Tibial artery (tissue), 4 donors: ENCODE data around the gene MAGOHB.

Source experiments
- DNase-seq, 2 donors: peaks; one replicate each; pipeline ENCODE4 v3.0.0-alpha.2; 2019
- H3K27ac ChIP-seq, 2 donors: fragments of 200-600 bp; sonication (generic) in 1 of 2; 1 replicate in 1 of 2; 2 replicates in 1 of 2; pipeline ENCODE4 v1.5.1; 2018 to 2019; ENCODE audit warnings: mild to moderate bottlenecking in 1 of 2
- H3K27me3 ChIP-seq, 2 donors: fragments of 200-600 bp; sonication (generic) in 1 of 2; one replicate each; pipeline versions ENCODE4 v1.5.1 to v1.6.0; 2016 to 2019
- H3K36me3 ChIP-seq, 3 donors: fragments of 200-600 bp; sonication (generic) in 2 of 3; one replicate each; pipeline ENCODE4 v1.5.1; 2016 to 2019; ENCODE audit warnings: mild to moderate bottlenecking in 2 of 3
- H3K4me1 ChIP-seq, 4 donors: fragments of 200-600 bp; sonication (generic) in 2 of 4; 1 replicate in 3 of 4; 2 replicates in 1 of 4; pipeline ENCODE4 v1.5.1; 2016 to 2019
- H3K4me3 ChIP-seq, 2 donors: fragments of 200-600 bp; sonication (generic) in 1 of 2; 1 replicate in 1 of 2; 2 replicates in 1 of 2; pipeline ENCODE4 v1.5.1; 2018 to 2019; ENCODE audit warnings: mild to moderate bottlenecking in 2 of 2
- H3K9me3 ChIP-seq, 3 donors: fragments of 200-600 bp; sonication (generic) in 1 of 3; one replicate each; pipeline ENCODE4 v1.5.1; 2016 to 2019
- intact Hi-C: fragments of 100-400 bp; cut with DNase I; formaldehyde crosslinking; loops from one replicate; pipeline ENCODE4 v1.15.0; 2023; ENCODE audit warnings: low total_unique reads
- TF ChIP-seq, protein P1 (sequence below), 2 experiments: fragments of 200-600 bp in 1 of 2; fragments of 450-650 bp in 1 of 2; IDR thresholded peaks; one replicate each; pipeline ENCODE4 v1.5.1; 2017 to 2019; ENCODE audit warnings: antibody characterized with exemption in 2 of 2, mild to moderate bottlenecking in 1 of 2, moderate library complexity in 1 of 2

MAGOHB gene

DNA sequence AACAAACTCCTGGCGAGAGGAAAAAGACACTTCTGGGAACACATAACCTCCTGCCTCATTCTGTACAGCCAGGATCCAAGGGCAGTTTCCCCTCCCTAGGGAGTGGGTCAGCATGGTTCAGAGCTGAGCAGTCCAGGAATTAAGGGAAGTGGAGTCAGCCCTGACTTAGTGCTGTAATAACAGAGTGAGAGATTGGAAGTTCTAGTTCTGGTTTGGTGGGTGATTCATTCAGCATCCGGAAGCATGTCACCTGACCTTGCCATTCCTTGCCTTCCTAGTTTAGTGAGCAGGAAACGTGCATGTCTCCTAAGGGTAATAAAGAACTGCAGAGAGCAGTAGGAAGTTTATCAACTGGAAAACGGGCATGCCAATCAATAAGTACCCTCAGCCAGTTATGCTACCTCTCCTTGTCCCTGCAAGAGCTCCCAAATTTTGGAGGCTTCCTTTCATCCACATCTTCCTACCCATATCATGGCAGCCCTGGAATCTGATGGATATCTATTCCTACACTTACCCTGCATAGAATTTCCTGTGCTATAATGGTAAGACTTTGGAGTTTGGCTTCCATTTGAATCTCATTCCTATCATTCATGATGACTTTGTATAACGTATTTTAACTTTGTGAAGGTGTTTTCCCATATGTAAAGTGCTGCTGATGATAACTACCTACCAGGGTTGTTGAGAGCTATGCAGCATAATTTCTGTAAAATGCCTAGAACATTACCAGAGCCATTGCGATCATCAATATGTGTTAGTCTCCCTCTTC, 28.5 kb upstream of the MAGOHB start:
- no peak overlapping the region for H3K27ac ChIP-seq
- H3K4me1 ChIP-seq = no peaks in the 10 kb centered on the region
- H3K4me3 ChIP-seq = no peak overlapping the region
- H3K27me3 ChIP-seq = no peaks in the 10 kb centered on the region
- DNase-seq = no peak
- H3K9me3 ChIP-seq = peaks cover 0 to 13% (median 9%) of the 10 kb centered on the region in 3 donors
- intact Hi-C loops = no loop called here
- H3K36me3 ChIP-seq = no peaks in the 10 kb centered on the region
- TF ChIP-seq, protein P1, sequence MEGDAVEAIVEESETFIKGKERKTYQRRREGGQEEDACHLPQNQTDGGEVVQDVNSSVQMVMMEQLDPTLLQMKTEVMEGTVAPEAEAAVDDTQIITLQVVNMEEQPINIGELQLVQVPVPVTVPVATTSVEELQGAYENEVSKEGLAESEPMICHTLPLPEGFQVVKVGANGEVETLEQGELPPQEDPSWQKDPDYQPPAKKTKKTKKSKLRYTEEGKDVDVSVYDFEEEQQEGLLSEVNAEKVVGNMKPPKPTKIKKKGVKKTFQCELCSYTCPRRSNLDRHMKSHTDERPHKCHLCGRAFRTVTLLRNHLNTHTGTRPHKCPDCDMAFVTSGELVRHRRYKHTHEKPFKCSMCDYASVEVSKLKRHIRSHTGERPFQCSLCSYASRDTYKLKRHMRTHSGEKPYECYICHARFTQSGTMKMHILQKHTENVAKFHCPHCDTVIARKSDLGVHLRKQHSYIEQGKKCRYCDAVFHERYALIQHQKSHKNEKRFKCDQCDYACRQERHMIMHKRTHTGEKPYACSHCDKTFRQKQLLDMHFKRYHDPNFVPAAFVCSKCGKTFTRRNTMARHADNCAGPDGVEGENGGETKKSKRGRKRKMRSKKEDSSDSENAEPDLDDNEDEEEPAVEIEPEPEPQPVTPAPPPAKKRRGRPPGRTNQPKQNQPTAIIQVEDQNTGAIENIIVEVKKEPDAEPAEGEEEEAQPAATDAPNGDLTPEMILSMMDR (IDR thresholded peaks at IDR 0.05) = no peak

DNA sequence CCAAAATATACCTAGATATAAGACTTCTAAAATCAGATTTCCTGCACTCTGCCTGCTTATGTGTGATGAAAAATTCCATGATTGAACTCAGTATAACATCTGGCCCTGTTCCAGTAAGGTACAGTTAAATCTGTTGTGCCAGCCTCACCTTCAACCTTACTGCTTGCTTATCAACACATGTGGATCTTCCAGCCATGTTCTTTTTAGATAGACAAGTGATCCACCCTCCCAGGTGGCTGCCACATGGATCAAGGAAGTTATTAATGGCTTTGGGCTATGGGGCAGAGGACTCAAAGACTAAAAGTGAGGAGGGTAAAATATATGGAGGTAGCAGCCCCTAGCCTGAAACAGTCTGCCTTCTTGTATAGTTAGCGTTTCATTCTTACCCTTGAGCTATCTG, 25.3 kb upstream of the MAGOHB start:
- H3K36me3 ChIP-seq = no peaks in the 10 kb centered on the region
- intact Hi-C loops = no loop called here

DNA sequence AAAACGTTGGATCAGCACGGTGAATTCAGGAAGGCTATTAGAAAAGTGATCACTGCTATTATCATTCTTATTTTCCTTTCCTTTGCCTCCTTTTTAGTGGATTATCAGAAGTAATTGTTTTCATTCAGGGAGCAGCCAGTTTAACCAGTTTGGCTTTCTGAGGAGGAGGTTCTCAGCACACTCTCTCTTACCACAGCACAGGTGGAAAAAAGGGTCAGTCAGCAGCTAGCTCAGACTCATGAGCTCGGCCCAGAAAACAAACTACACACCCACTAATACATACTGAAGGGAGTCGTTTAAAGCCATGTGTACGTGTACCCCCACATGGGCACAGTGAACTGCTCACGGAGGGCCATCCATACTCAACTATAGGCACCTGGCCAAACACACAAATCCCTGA, 23.2 kb upstream of the MAGOHB start:
- TF ChIP-seq, protein P1 (IDR thresholded peaks at IDR 0.05) = no peak
- Histone ChIP-seq H3K27ac (no peak overlapping the region), H3K9me3 (no peaks in the 10 kb centered on the region), H3K36me3 (no peaks in the 10 kb centered on the region), H3K4me1 (no peaks in the 10 kb centered on the region), H3K27me3 (no peaks in the 10 kb centered on the region), H3K4me3 (no peak overlapping the region)
- intact Hi-C loops = no loop called here
- DNase-seq = no peak

More for the DNA sequence above, 25.3 kb upstream of the MAGOHB start:
- Histone ChIP-seq H3K4me1 (no peaks in the 10 kb centered on the region), H3K9me3 (no peaks in the 10 kb centered on the region), H3K4me3 (no peak overlapping the region), H3K27ac (no peak overlapping the region), H3K27me3 (no peaks in the 10 kb centered on the region)
- DNase-seq = no peak
- TF ChIP-seq, protein P1 (IDR thresholded peaks at IDR 0.05) = no peak

DNA sequence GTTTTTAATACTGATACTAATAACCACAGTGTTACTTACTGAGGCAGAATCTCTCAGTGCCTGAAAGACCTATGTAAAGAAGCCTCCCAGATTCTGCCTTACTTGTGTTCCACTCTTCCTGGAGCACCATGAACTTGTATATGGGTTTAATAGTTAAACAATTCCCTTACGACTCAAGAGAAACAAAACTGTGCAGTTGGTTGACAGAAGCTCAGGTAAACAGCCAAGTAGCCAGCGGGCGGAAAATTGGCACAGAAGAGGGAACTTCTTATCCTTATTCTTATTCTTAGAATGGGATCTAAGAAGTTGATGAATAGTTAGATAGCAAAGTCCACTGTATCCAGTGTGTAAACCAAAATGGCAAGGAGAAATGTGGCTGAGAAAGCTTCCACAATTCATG, 22.7 kb upstream of the MAGOHB start:
- Histone ChIP-seq H3K9me3 (no peaks in the 10 kb centered on the region), H3K4me3 (no peak overlapping the region), H3K4me1 (no peaks in the 10 kb centered on the region), H3K36me3 (no peaks in the 10 kb centered on the region), H3K27me3 (no peaks in the 10 kb centered on the region), H3K27ac (no peak overlapping the region)
- TF ChIP-seq, protein P1 (IDR thresholded peaks at IDR 0.05) = no peak
- intact Hi-C loops = no loop called here
- DNase-seq = no peak

DNA sequence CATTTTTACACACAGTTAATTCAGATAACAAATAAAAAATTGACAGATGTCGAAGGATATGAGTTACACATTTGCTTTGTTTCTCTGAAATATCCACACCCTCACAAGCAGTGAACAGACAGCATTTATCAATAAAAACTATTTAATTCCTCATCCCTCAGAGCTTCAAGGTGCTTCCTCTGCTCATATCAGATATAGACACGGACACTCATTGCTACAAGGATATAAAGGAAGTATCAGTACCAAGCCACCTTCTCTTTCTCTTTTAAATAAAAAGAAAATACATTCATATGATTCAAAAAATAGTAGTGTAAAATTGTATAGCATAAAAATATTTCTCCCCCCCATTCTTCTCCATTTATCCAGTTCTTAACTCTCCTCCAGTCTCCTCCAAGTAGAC, 21.9 kb upstream of the MAGOHB start:
- Histone ChIP-seq H3K36me3 (no peaks in the 10 kb centered on the region), H3K9me3 (no peaks in the 10 kb centered on the region), H3K4me3 (no peak overlapping the region), H3K27ac (no peak overlapping the region), H3K27me3 (no peaks in the 10 kb centered on the region), H3K4me1 (no peaks in the 10 kb centered on the region)
- DNase-seq = no peak
- TF ChIP-seq, protein P1 (IDR thresholded peaks at IDR 0.05) = no peak
- intact Hi-C loops = no loop called here
